Peyer's patch (tissue), 4 donors: ENCODE data around the gene MTFR1L. TPM values are rescaled to one million over a fixed set of nuclear protein-coding genes. Genes with fewer than 3 reads are reported as not detected.
A peak's percentile ranks its signal among the peaks of the same experiment; 100 is the strongest.

ENCODE experiments used
- DNase-seq, 3 donors: peaks; one replicate each; pipeline ENCODE4 v3.0.0-alpha.2; 2017 to 2019
- H3K27ac ChIP-seq, 4 donors: fragments of 200-600 bp; sonication (generic); one replicate each; pipeline ENCODE4 v1.5.1; 2016 to 2019
- H3K27me3 ChIP-seq, 2 donors: fragments of 200-600 bp; sonication (generic); one replicate each; pipeline ENCODE4 v1.5.1; 2019
- H3K36me3 ChIP-seq, 3 donors: fragments of 200-600 bp; sonication (generic); one replicate each; pipeline ENCODE4 v1.5.1; 2016 to 2019
- H3K4me1 ChIP-seq, 4 donors: fragments of 200-600 bp; sonication (generic); one replicate each; pipeline ENCODE4 v1.5.1; 2016 to 2019
- H3K4me3 ChIP-seq, 4 donors: fragments of 200-600 bp; sonication (generic); 1 replicate in 3 of 4; 2 replicates in 1 of 4; pipeline ENCODE4 v1.5.1; 2016 to 2019; ENCODE audit warnings: mild to moderate bottlenecking in 1 of 4
- H3K9me3 ChIP-seq, 4 donors: fragments of 200-600 bp; sonication (generic); one replicate each; pipeline ENCODE4 v1.5.1; 2016 to 2019; ENCODE audit warnings: mild to moderate bottlenecking in 1 of 4
- CTCF ChIP-seq, 6 experiments: fragments of 450-650 bp in 4 of 6; fragments of 200-600 bp in 2 of 6; sonication (generic) in 1 of 6; IDR thresholded peaks; one replicate each; pipeline ENCODE4 v1.5.1; 2017 to 2019; ENCODE audit warnings: antibody characterized with exemption in 6 of 6, mild to moderate bottlenecking in 3 of 6, moderate library complexity in 1 of 6
- POLR2A ChIP-seq, 2 donors: fragments of 450-650 bp; IDR thresholded peaks; one replicate each; pipeline ENCODE4 v1.5.1; 2017; ENCODE audit warnings: antibody characterized with exemption in 2 of 2, mild to moderate bottlenecking in 2 of 2, moderate library complexity in 2 of 2
- total RNA-seq, 4 donors: library from RNA; depleted of rRNA; stranded (reverse); fragments of >200 nt; gene quantifications; one replicate each; pipeline ENCODE4 v1.1.0, GENCODE V29; 2016

MTFR1L gene
- total RNA-seq = 100 to 1,000 TPM; 122 to 173 (median 131) TPM

GRCh38 chr1:25819491-25820246, at the start of gene MTFR1L:
TSS of gene MTFR1L (plus strand) at chr1:25819954. CDS start at chr1:25823105, 3,151 bp downstream.
- TF ChIP-seq POLR2A (IDR thresholded peaks at IDR 0.05) (peak; percentile 94 to 98), CTCF (IDR thresholded peaks at IDR 0.05) (no peak)
- Histone ChIP-seq H3K9me3 (no peaks in the 10 kb centered on the region), H3K4me1 (peaks cover 0 to 28% (median 13%) of the 10 kb centered on the region in 4 donors), H3K27me3 (no peaks in the 10 kb centered on the region), H3K27ac (peak within 1 kb of the TSS; percentile 89 to 98 (median 92)), H3K36me3 (peaks cover 0 to 15% (median 0%) of the 10 kb centered on the region in 3 donors), H3K4me3 (peak within 1 kb of the TSS; percentile 71 to 94 (median 80))
- peak; percentile 91 to 97 (median 97) for DNase-seq

- DNase-seq = no peak
- TF ChIP-seq CTCF (IDR thresholded peaks at IDR 0.05) (no peak), POLR2A (IDR thresholded peaks at IDR 0.05) (no peak)
- no peaks in the 10 kb centered on the region for H3K9me3 ChIP-seq
- H3K4me3 ChIP-seq = no peak overlapping the region
- H3K27ac ChIP-seq = no peak overlapping the region
- no peaks in the 10 kb centered on the region for H3K36me3 ChIP-seq
- no peaks in the 10 kb centered on the region for H3K27me3 ChIP-seq
- H3K4me1 ChIP-seq = peaks cover 0 to 20% (median 9%) of the 10 kb centered on the region in 4 donors
Observed at GRCh38 chr1:25770541-25771220, 49.1 kb upstream of the MTFR1L start.

- Histone ChIP-seq H3K27me3 (no peaks in the 10 kb centered on the region), H3K9me3 (no peaks in the 10 kb centered on the region), H3K4me1 (peaks cover 0 to 20% (median 11%) of the 10 kb centered on the region in 4 donors), H3K36me3 (no peaks in the 10 kb centered on the region), H3K27ac (no peak overlapping the region), H3K4me3 (no peak overlapping the region)
- peak; percentile 22 to 59 (median 59) for DNase-seq
- no peak for TF ChIP-seq POLR2A (IDR thresholded peaks at IDR 0.05)
Observed at GRCh38 chr1:25771221-25772114, 48.3 kb upstream of the MTFR1L start.

GRCh38 chr1:25772164-25772563, 47.6 kb upstream of the MTFR1L start:
- Histone ChIP-seq H3K9me3 (no peaks in the 10 kb centered on the region), H3K4me1 (peaks cover 0 to 20% (median 11%) of the 10 kb centered on the region in 4 donors), H3K27me3 (no peaks in the 10 kb centered on the region), H3K36me3 (no peaks in the 10 kb centered on the region), H3K4me3 (no peak overlapping the region), H3K27ac (no peak overlapping the region)
- TF ChIP-seq CTCF (IDR thresholded peaks at IDR 0.05) = no peak
- no peak for TF ChIP-seq POLR2A (IDR thresholded peaks at IDR 0.05)
- DNase-seq = no peak

GRCh38 chr1:25772692-25773245, 47.0 kb upstream of the MTFR1L start:
- no peak for TF ChIP-seq CTCF (IDR thresholded peaks at IDR 0.05)
- no peak for TF ChIP-seq POLR2A (IDR thresholded peaks at IDR 0.05)
- H3K9me3 ChIP-seq = no peaks in the 10 kb centered on the region
- peaks cover 0 to 20% (median 11%) of the 10 kb centered on the region in 4 donors for H3K4me1 ChIP-seq
- no peak overlapping the region for H3K4me3 ChIP-seq
- H3K36me3 ChIP-seq = no peaks in the 10 kb centered on the region
- H3K27ac ChIP-seq = no peak overlapping the region
- H3K27me3 ChIP-seq = no peaks in the 10 kb centered on the region
- no peak for DNase-seq
